Skeletal muscle tissue (tissue), 4 donors: ENCODE measurements around the gene SPTSSA. TPM values are rescaled to one million over a fixed set of nuclear protein-coding genes. Genes with fewer than 3 reads are reported as not detected.
"Not testable (repeated sequence)": the region's sequence is repeated elsewhere in the genome, so short reads cannot be mapped to it uniquely, and the experiment has no call there.

Experiments used
- H3K27ac ChIP-seq: one replicate; pipeline ENCODE4 v1.7.0; 2013; ENCODE audit warnings: mild to moderate bottlenecking, low read depth, low read length, inconsistent platforms
- H3K27me3 ChIP-seq, 3 donors: one replicate each; pipeline ENCODE4 v1.7.0; 2013; ENCODE audit warnings: low read length in 3 of 3; ENCODE audit not compliant: control insufficient read depth in 3 of 3, insufficient read depth in 3 of 3
- H3K36me3 ChIP-seq, 3 donors: one replicate each; pipeline ENCODE4 v1.7.0; 2013; ENCODE audit warnings: low read length in 3 of 3; ENCODE audit not compliant: control insufficient read depth in 3 of 3, insufficient read depth in 3 of 3
- H3K4me1 ChIP-seq, 3 donors: one replicate each; pipeline ENCODE4 v1.7.0; 2013; ENCODE audit warnings: low read length in 3 of 3, mild to moderate bottlenecking in 3 of 3; ENCODE audit not compliant: control insufficient read depth in 3 of 3, insufficient read depth in 3 of 3
- H3K4me3 ChIP-seq, 3 donors: one replicate each; pipeline ENCODE4 v1.7.0; 2013; ENCODE audit warnings: low read length in 3 of 3
- H3K9ac ChIP-seq, 3 donors: one replicate each; pipeline ENCODE4 v1.7.0; 2013; ENCODE audit warnings: low read length in 3 of 3, mild to moderate bottlenecking in 3 of 3, moderate library complexity in 2 of 3, low read depth in 1 of 3
- H3K9me3 ChIP-seq, 3 donors: one replicate each; pipeline ENCODE4 v1.7.0; 2013; ENCODE audit warnings: low read length in 3 of 3; ENCODE audit not compliant: control insufficient read depth in 3 of 3
- total RNA-seq: library from RNA; depleted of rRNA; stranded (reverse); fragments of >200 nt; gene quantifications from one replicate; pipeline ENCODE4 v1.2.3, GENCODE V29; 2014
- donor health status: Osteomylitis.

The SPTSSA gene
- total RNA-seq, 1 donor from 2014 or later: 9.9 TPM

GRCh38 chr14:34496679-34497513 lies 34.9 kb upstream of the SPTSSA start:
- no peaks in the 10 kb centered on the region for H3K27me3 ChIP-seq
- peak overlapping the region; percentile 27 to 63 (median 36) for H3K9ac ChIP-seq
- peak overlapping the region; percentile 39 to 62 (median 47) for H3K4me3 ChIP-seq
- no peaks in the 10 kb centered on the region for H3K36me3 ChIP-seq
- H3K9me3 ChIP-seq: no peaks in the 10 kb centered on the region
- H3K27ac ChIP-seq: peak overlapping the region; percentile 79
- peaks cover 0 to 14% (median 13%) of the 10 kb centered on the region in 3 donors for H3K4me1 ChIP-seq

- Histone ChIP-seq H3K4me1 (peaks cover 0 to 14% (median 13%) of the 10 kb centered on the region in 3 donors), H3K36me3 (no peaks in the 10 kb centered on the region), H3K27me3 (no peaks in the 10 kb centered on the region), H3K4me3 (no peak overlapping the region), H3K9me3 (no peaks in the 10 kb centered on the region), H3K9ac (no peak overlapping the region), H3K27ac (peak overlapping the region; percentile 79)
Measured at GRCh38 chr14:34496007-34496678, 34.1 kb upstream of the SPTSSA start.

GRCh38 chr14:34489324-34489723 lies 27.3 kb upstream of the SPTSSA start:
- Histone ChIP-seq H3K4me1 (no peaks in the 10 kb centered on the region), H3K9ac (no peak overlapping the region), H3K9me3 (no peaks in the 10 kb centered on the region), H3K36me3 (no peaks in the 10 kb centered on the region), H3K4me3 (no peak overlapping the region), H3K27ac (no peak overlapping the region), H3K27me3 (no peaks in the 10 kb centered on the region)

GRCh38 chr14:34488528-34488927 lies 26.5 kb upstream of the SPTSSA start:
- H3K4me1 ChIP-seq: no peaks in the 10 kb centered on the region
- H3K27ac ChIP-seq: no peak overlapping the region
- H3K36me3 ChIP-seq: no peaks in the 10 kb centered on the region
- H3K27me3 ChIP-seq: no peaks in the 10 kb centered on the region
- H3K4me3 ChIP-seq: no peak overlapping the region
- H3K9ac ChIP-seq: no peak overlapping the region
- no peaks in the 10 kb centered on the region for H3K9me3 ChIP-seq

- H3K9me3 ChIP-seq: no peaks in the 10 kb centered on the region
- no peaks in the 10 kb centered on the region for H3K36me3 ChIP-seq
Measured at GRCh38 chr14:34484726-34485125, 22.7 kb upstream of the SPTSSA start.

GRCh38 chr14:34482463-34482862 lies 20.4 kb upstream of the SPTSSA start:
- Histone ChIP-seq H3K9ac (no peak overlapping the region), H3K9me3 (no peaks in the 10 kb centered on the region), H3K27me3 (no peaks in the 10 kb centered on the region)

More at GRCh38 chr14:34484726-34485125, 22.7 kb upstream of the SPTSSA start:
- Histone ChIP-seq H3K4me3 (no peak overlapping the region), H3K27me3 (no peaks in the 10 kb centered on the region), H3K4me1 (no peaks in the 10 kb centered on the region), H3K9ac (no peak overlapping the region), H3K27ac (no peak overlapping the region)

GRCh38 chr14:34479694-34480093 lies 17.7 kb upstream of the SPTSSA start:
- Histone ChIP-seq H3K9me3 (no peaks in the 10 kb centered on the region), H3K27me3 (no peaks in the 10 kb centered on the region), H3K36me3 (no peaks in the 10 kb centered on the region), H3K4me1 (no peaks in the 10 kb centered on the region), H3K4me3 (no peak overlapping the region), H3K9ac (no peak overlapping the region), H3K27ac (no peak overlapping the region)

More at GRCh38 chr14:34482463-34482862, 20.4 kb upstream of the SPTSSA start:
- no peaks in the 10 kb centered on the region for H3K36me3 ChIP-seq
- H3K27ac ChIP-seq: no peak overlapping the region
- H3K4me1 ChIP-seq: no peaks in the 10 kb centered on the region
- no peak overlapping the region for H3K4me3 ChIP-seq

- no peak overlapping the region for H3K27ac ChIP-seq
Measured at GRCh38 chr14:34478261-34478660, 16.2 kb upstream of the SPTSSA start.

GRCh38 chr14:34476036-34476435 lies 14.0 kb upstream of the SPTSSA start:
- not testable (repeated sequence) for H3K4me1 ChIP-seq, H3K9ac ChIP-seq, H3K9me3 ChIP-seq, H3K36me3 ChIP-seq, H3K27me3 ChIP-seq, H3K4me3 ChIP-seq, H3K27ac ChIP-seq

More at GRCh38 chr14:34478261-34478660, 16.2 kb upstream of the SPTSSA start:
- H3K36me3 ChIP-seq: no peaks in the 10 kb centered on the region
- H3K4me3 ChIP-seq: no peak overlapping the region
- H3K9me3 ChIP-seq: no peaks in the 10 kb centered on the region
- no peaks in the 10 kb centered on the region for H3K27me3 ChIP-seq
- H3K9ac ChIP-seq: no peak overlapping the region
- no peaks in the 10 kb centered on the region for H3K4me1 ChIP-seq

GRCh38 chr14:34475163-34475562 lies 13.1 kb upstream of the SPTSSA start:
- no peak overlapping the region for H3K27ac ChIP-seq
- no peaks in the 10 kb centered on the region for H3K9me3 ChIP-seq
- no peak overlapping the region for H3K9ac ChIP-seq
- no peaks in the 10 kb centered on the region for H3K27me3 ChIP-seq
- H3K4me1 ChIP-seq: no peaks in the 10 kb centered on the region
- H3K36me3 ChIP-seq: no peaks in the 10 kb centered on the region
- no peak overlapping the region for H3K4me3 ChIP-seq
